A673 (cell line): ENCODE results near the gene GPR27.

ENCODE experiments used
- EZH2 ChIP-seq: fragments of 200-600 bp; sonication (generic); IDR thresholded peaks from 2 replicates; pipeline ENCODE4 v1.6.1; 2017; ENCODE audit warnings: borderline replicate concordance, low read depth, mild to moderate bottlenecking, mixed read lengths, antibody characterized with exemption, low read length; ENCODE audit not compliant: poor library complexity, severe bottlenecking
- TF ChIP-seq, protein P1 (sequence below): fragments of 300-800, 200-600 bp; sonication (generic); conservative IDR thresholded peaks from 2 replicates; pipeline ENCODE4 v1.5.1; 2017; ENCODE audit warnings: low read depth, mild to moderate bottlenecking, antibody characterized with exemption, low read length, moderate library complexity, mixed read lengths

DNA sequence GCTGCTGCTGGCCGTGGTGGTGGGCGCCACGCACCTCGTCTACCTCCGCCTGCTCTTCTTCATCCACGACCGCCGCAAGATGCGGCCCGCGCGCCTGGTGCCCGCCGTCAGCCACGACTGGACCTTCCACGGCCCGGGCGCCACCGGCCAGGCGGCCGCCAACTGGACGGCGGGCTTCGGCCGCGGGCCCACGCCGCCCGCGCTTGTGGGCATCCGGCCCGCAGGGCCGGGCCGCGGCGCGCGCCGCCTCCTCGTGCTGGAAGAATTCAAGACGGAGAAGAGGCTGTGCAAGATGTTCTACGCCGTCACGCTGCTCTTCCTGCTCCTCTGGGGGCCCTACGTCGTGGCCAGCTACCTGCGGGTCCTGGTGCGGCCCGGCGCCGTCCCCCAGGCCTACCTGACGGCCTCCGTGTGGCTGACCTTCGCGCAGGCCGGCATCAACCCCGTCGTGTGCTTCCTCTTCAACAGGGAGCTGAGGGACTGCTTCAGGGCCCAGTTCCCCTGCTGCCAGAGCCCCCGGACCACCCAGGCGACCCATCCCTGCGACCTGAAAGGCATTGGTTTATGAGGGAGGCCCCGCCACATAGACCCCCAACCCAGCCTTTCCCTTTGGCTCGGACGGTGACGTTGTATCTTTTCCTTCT lies 1.1 kb downstream of the GPR27 start:
- TF ChIP-seq, protein P1, sequence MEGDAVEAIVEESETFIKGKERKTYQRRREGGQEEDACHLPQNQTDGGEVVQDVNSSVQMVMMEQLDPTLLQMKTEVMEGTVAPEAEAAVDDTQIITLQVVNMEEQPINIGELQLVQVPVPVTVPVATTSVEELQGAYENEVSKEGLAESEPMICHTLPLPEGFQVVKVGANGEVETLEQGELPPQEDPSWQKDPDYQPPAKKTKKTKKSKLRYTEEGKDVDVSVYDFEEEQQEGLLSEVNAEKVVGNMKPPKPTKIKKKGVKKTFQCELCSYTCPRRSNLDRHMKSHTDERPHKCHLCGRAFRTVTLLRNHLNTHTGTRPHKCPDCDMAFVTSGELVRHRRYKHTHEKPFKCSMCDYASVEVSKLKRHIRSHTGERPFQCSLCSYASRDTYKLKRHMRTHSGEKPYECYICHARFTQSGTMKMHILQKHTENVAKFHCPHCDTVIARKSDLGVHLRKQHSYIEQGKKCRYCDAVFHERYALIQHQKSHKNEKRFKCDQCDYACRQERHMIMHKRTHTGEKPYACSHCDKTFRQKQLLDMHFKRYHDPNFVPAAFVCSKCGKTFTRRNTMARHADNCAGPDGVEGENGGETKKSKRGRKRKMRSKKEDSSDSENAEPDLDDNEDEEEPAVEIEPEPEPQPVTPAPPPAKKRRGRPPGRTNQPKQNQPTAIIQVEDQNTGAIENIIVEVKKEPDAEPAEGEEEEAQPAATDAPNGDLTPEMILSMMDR: no peak
- no peak for TF ChIP-seq EZH2
